MM.1S (cell line): ENCODE data around the gene WDR4.

Experiments used
- CTCF ChIP-seq: fragments of 300-600 bp; sonication (generic); IDR thresholded peaks from 2 replicates; pipeline ENCODE4 v1.5.1; 2016; ENCODE audit warnings: antibody characterized with exemption, low read length, mixed read lengths
- EZH2 ChIP-seq: fragments of 300-600 bp; sonication (generic); optimal IDR thresholded peaks from 2 replicates; pipeline ENCODE3; 2017; ENCODE audit warnings: low read depth, mild to moderate bottlenecking, antibody characterized with exemption, low read length, mixed read lengths
- EZH2phosphoT487 ChIP-seq: fragments of 300-600 bp; sonication (generic); IDR thresholded peaks from 2 replicates; pipeline ENCODE4 v1.6.1; 2018; ENCODE audit warnings: antibody characterized with exemption, low read length

GRCh38 chr21:42922918-42923317 is 43.6 kb upstream of the WDR4 start:
- TF ChIP-seq EZH2phosphoT487 = no peak
- TF ChIP-seq CTCF = no peak
- TF ChIP-seq EZH2 = no peak
